Ecto neural progenitor cell (in vitro differentiated cells): ENCODE results near the gene SPAG9.
"Not testable (repeated sequence)": the region's sequence is repeated elsewhere in the genome, so short reads cannot be mapped to it uniquely, and the experiment has no call there.

Experiments
- DNase-seq: peaks from one replicate; pipeline ENCODE4 v3.0.0-alpha.2; 2018; ENCODE audit warnings: low spot score

The SPAG9 gene

DNA sequence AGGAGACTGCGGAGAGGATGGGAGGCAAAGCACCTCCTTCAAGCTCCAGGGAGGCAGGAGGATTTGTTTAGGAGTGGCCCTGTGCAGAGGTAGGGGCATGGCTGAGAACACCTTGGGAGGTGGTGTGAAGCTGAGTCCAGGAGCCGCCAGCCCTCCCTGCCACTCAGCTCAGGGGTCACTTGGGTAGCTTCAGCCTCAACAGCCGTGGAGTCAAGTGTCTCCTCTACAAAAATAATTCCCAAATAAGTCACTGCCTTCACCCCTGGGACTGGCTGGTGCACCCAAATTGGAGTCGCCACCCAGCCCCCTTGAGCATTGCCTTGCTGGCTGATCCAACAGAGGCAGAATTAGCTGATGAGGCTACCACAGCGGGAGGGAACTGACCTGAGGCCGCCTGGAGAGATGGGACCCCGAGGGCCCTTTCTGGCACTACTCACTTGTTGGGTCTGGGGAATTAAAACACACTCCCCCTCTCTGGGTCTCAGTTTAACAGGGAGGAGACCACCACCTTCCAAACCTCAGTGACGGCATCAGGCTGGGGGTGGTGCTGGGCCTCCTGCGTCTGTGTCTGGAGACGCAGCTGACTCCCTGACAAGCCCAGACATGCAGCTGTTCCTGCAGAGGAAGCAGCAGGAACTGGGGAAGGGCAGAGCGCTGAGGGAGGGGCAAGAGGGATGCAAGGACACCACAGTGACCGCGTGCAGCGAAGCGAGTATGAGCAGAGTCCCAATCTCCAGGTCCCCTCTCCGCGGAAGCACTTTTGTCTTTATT is 166.7 kb downstream of the SPAG9 start:
- no peak for DNase-seq

DNA sequence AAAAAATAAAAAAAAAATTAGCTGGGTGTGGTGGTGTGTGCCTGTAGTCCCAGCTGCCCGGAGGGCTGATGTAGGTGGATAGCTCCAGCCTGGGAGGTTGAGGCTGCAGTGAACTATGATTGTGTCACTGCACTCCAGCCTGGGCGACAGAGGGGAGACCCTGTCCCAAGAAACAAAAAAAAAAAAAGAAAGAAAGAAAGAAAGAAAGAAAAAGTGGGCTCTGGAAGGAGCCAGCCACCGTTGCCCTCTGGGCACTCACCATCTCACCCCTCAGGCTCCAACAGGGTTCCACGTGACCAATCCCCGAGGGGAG is 167.2 kb downstream of the SPAG9 start:
- DNase-seq, result no peak

DNA sequence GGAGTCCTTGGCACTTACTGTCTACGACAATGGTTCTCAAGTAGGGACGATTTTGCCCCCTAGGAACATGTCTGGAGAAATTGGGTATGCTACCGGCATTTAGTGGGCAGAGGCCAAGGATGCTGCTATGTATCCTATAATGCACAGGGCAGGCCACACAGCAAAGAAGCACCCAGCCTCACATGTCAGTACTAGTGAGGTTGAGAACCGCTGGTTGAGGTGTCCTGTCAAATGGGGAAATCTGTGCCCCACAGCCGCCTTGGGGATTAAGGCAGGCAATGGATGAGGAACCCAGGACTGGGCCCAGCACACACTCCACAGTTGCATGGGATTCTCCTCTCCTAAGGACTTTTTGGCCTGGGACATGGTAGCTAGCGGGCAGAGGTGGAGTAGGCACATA is 167.8 kb downstream of the SPAG9 start:
- DNase-seq, result no peak

DNA sequence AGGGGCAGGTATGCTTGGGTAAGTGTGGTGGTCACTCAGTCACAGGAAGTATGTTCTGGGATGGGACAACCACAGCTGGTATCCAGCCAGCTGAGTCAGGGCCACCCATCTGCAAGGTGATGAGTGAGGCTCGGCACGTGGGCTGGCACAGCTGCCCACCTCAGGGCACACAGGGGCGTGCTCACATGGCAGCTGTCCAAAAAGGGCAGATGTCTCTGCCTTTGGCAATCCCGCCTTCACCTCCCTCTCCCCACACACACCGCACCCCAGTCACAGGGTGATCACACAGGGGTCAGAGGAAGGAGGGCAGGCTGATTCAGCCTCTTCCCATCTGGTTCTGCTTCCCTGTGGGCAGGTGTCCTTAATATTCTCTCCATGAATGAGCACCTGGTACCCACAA is 168.7 kb downstream of the SPAG9 start:
- no peak for DNase-seq

DNA sequence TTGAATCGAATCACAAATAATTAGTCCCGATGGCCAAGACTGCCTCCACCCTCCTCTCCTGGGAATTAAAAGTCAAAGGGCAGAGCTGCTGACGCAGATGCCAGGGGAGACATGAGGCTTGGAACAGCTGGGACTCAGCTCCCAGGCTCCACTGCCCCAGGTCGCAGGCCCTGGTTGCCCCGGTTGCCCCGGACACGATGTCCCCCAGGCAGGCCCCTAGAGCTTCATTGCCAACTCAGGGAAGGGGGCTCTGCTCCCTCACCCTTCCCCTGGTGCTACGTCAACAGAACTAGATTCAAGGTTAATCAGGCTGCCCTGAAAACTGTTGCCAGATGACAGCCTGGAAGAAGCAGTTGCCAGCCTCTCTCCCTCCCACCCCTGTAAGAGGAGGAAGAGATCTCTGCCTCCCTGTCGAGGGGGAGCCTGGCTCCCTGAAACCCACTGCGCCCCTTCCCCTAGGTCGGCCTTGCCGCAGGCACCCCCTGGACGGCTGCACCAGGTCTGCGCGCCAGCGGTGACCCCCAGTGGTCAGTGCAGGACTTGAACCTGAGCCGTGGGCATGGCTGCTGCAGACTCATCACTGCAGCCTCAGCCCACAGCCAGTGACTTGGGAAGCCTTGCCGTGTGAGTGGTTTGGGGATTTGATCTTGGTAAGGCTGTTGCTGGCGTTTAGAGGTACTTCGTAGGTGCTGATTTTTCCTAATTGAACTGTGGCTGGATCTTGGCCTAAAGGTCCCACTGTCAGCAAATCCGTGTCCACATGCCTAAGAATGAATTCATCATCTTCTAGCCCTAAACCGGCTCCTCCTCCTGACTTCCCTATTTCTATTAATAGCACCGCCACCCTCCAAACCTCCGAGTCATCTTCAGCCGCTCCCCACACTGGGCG is 170.4 kb downstream of the SPAG9 start:
- peak; percentile 81 for DNase-seq

DNA sequence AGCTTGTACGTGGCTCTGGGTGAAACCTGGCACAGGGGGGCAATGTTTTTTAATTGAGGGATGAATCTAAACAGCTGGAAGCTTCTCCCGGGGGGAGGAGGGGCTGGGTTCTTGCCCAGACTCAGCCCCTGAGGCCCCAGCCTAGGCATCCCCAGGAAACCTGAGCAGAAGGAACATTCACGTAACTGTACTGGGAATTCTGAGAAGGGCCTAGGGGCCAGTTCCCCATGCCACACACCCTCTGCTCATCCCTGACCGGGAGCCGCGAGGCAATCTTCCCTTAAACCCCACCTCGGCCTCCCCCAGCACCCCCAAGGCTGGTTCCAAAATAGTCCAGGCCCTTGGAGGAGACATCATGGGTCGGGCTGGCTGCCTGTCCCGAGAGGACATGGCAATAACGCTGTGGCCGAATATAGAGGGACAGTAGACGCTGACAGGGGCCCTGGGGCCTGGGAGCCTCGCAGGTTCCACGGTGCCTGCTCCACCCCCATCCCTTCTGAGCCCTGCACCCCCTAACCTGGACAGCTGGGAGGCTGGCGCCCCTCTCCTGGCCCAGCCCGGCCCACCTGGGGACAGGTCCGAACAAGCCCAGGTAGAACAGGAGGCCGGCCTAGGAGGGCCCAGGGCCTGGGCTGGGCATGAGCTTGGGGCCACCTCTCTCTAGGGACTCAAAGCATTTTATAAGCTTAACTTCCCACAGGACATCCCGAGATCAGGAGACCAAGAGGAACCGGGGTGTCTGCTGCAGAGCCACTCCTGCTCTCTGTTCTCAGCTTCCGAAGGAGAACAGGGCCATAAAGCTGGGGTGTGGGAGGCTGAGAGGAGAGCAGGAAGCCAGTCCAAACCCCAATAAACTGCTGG is 171.3 kb downstream of the SPAG9 start:
- no peak for DNase-seq

DNA sequence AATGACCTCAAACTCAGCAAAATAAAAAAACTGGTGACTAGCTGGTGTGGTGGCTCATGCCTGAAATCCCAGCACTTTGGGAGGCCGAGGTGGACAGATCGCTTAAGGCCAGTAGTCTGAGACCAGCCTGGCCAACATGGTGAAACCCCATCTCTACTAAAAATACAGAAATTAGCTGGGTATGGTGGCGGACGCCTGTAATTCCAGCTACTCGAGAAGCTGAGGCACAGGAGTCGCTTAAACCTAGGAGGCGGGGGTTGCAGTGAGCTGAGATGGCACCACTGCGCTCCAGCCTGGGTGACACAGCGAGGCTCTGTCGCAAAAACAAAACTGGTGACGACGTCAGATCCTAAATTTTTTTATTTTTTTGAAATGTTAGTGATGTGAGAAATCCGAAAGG is 172.0 kb downstream of the SPAG9 start:
- no peak for DNase-seq

DNA sequence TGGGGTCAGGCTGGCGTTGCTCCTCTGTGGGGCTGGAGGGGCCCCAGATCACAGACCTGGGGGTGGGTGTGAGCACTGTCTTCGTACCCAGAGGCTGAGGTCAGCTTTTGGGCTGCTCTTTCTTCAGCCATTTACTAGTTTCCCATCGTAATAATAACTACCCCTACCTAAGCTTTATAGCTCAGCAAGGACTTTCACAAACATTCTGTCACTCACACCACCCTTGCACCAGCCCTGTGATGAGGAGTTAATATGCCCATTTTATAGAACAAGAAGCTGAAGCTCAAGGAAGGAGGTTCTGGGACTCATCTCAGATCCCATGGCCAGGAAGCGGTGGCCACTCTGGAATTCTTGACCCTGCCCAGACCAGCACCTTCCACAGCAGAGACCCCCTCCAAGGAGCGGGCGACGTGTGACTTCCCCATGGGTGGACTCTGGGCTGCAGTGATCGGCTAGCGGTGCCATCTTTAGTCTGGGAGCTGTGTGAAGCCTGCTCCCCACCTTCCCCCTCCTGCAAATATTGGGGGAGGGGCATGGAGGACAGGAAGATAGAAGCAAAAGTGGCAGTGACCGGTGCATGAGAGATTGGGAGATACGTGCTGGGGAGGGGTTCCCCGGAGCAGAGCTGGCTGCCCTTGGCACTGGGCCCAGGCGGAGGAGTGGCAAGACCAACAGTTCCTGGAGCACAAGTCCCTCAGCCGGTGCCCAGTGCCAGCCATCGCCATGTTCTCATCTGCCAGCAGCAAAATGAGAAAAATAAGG is 172.7 kb downstream of the SPAG9 start:
- DNase-seq, result no peak

DNA sequence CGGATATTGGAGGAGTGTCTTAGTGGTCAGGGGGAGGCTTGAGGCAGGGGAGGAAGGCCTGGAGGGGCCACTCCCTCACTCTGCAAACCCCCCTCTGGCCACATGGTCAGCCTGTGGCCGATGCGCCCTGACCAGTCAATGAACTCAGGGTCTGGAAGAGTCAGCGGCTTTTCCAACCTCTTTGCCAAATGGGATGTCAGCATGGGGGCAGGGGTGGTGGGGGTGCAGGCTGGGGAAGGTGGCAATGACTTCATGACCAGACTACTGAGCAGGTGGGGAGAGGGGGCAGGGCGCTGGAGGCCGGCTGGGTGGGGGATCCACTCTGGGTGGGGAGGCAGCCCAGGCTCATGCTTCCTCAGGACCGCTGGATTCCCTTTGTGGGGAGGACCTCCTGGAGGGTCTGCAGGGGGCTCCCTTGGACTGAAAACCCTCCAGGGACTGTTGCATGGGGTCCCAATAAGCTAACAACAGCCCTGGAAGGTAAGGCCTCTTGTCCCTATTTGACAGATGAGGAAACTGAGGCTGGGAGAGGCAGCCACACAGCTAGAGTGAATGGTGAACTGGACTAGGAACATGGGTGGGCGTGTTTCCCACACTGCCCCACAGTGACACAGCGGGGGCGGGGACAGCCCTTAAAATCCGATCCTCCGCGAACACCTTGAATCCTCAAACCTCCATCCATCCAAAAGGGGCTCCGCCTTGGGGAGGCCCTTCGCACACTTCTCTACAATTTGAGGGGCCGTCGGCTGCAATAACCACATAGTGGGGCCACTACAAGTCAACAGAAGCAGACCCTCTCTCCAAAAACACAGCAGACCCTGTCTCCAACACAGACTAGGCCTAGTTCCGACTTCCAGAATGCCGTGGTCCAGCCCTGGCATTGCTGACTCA is 173.5 kb downstream of the SPAG9 start:
- DNase-seq, result no peak

DNA sequence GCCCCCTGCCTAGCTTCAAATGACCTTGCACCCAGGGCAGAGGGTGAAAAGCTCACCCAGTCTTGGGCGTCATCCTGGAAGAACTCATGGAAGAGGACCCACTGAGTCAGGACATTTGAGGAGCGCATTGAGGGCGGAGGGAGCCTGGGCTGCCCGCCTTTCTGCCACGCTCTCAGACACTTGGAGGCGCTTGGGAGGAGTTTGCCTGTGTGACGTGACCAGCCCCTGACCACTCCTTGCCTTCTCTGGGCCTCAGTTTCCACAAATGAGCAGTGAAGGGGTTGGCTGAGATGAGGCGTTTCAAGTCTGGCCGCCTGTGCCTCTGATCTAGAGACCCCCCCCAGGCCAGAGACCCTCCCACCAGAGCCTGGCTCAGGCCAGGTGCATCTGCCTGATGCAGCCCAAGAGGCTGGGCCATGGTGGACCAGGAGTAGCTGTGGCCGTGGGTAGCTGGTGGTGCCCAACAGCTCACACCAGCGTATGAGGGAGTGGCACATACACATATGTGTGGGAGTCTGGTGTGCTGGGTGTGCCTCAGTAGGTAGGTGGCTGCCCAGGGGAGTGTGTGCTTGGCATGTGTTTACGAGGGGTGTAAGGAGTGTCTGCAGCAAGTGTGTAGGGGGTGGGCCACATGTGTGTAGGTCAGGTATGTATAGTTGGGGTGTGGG is 174.3 kb downstream of the SPAG9 start:
- peak; percentile 52 for DNase-seq

DNA sequence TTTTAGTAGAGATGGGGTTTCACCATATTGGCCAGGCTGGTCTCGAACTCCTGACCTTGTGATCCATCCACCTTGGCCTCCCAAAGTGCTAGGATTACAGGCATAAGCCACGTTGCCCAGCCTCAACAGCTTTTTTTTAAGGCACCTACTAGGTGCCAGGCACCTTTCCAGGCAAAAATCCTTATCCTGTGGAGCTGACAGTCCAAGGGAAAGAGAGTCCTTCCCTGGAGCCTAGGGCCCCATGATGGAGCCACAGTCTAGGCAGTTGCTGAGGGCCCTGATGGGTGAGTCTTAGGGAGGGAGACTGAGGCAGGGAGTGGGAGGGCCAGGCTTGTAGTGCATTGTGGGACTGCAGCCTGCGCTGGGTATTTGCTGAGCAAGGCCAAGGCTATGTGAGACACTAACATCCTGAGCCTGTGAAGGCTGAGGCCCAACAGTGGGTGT is 174.9 kb downstream of the SPAG9 start:
- DNase-seq, result no peak

DNA sequence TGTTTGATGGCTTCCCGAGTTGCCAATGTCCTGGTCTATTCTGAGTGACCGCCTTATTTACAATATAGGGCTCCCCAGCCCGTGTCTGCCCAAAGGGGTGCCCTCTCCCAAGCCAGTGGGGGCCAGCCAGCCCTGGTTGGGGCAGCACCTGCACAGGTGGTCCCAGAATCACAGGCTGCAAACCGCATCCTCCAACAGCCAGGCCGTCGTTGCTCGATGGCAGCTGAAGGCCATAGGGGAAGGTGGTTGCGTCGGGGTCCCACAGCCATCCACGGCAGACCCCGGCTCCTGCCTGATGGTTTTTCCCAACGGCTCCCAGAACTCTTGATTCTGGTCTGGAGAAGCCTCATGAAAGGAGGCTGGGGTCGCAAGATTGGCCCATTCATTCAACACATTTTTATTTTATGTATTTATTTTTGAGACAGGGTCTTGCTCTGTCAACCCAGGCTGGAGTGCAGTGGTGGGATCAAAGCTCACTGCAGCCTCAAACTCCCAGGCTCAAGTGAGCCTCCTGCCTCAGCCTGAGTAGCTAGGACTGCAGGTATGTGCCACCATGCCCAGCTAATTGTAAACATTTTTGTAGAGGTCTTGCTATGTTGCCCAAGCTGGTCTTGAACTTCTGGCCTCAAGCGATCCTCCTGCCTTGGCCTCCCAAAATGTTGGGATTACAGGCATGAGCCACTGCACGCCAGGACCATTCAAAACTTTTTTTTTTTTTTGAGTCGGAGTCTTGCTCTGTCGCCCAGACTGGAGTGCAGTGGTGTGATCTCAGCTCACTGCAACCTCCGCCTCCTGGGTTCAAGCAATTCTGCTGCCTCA is 175.6 kb downstream of the SPAG9 start:
- no peak for DNase-seq

DNA sequence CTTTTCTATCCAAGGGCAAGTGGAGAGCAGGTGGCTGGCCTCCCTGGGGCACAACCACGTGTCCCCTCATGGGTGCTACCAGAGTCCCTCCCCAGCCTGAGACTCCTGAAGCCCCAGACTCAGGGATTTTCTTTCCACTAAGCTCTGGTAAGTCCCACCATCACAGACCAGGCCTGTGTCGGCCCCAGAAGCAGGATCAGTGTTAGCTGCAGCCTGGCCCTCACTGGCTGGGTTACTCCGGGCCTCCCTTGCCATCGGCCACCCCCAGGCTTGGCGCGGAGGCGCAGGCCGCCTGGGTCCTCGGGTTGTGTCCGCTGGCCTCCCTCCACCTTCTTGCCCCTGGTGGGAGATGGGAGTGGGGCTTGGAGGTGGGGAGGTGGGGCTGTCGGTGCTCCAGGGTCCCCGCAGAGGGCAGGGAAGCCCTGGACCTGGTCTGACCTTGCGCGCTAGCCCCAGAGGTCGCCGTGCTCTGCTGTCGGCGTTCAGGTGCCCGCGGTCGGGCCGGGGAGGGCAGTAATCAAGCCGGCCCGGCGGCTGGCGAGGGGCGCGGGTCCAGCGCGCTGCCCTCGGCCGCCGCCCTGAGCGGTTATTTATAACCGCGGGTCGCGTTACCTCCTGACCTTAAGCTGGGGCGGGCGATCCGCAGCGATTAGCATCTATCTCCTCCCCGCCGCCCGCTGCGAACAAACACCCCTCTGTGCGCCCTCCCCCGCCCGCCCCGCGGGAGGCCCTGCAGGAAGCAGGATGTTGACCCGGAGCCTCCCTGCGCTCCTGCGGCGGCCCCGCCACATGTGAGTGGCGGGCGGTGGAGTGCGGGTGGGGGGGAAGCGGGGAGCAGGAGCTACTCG is 176.4 kb downstream of the SPAG9 start:
- peak; percentile 83 for DNase-seq

DNA sequence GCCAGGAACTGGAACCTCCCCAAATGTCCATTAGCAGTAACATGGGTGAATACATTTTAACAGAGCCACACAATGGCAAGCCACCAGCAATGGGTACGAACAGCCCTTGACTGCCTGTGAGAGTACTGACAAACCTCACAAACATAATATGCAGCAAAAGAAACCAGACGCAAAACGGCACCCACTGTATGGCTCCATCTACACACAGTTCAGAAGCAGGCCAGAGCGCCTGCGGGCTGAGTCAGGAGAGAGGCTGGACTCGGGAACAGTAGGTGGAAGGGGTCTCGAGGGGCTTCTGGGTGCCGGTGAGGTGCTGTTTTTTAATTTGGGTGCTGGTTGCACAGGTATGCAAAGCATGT is 177.1 kb downstream of the SPAG9 start:
- DNase-seq, result no peak

DNA sequence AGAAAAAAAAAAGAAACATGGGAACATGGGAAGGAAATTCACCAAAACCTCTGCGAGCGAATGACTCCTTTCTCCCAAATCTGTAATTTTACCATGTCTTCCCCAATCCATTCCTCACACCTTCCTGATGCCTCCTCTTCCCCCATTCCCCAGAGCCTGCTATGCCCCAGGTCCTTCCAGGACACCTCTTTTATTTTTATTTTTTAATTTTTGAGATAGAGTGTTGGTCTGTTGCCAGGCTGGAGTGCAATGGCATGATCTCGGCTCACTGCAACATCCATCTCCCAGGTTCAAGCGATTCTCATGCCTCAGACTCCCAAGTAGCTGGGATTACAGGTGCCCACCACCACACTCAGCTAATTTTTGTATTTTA is 179.0 kb downstream of the SPAG9 start:
- DNase-seq, result not testable (repeated sequence)

DNA sequence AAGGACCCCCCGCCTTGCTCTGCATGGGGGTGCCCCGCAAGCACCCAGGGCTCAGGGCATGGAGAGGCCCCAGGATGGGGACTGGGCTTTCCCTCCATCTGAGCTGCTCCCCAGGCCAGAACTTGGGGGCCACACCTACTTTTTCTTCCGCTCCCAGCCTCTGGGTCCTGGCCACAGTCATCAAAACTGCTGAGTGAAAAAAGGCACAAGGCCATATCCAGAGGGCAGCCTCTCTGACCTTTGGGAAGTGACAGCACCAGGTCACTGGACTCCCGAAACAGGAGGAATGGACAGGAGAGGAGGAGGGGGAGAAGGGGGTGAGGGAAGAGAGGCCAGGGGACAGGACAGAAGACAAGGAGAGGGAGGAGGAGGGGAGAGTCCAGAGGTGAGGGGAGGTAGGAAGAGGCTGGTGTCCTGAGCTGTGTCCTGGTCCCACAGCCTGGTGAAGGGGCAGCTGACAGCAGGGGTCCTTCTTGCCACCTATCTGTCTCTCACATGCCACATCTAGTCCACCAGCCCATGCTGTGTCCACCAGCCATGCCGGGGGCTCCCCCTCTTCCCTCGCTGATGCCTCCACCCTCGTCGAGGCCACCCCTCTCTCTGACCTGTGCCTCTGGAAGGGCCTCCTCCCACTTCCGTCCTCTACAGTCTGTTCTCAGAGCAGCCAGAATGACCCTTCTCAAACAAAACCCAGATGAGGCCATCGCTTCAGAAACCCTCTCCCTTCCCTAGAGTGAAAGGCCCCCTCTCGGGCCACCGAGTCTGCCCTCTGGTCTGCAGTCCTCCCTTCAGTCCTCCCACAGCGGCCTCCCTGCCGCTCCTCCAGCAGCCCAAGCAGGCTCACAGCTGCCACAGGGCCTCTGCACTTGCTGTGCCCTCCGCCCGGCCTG is 180.6 kb downstream of the SPAG9 start:
- no peak for DNase-seq

DNA sequence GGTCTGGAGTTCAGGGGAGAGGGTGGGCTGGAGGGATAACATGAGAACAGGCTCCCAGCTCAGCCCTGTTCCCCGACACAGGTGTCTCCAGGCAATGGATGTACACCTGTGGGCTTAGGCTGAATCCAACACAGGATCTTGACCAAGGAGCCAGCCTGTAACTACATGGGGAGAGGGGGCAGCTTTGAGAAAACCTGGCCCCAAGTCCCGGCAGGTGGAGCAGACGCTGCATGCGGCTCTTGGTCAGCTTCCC is 181.2 kb downstream of the SPAG9 start:
- DNase-seq, result no peak
